Right lobe of liver (tissue), 6 donors: Measurements from ENCODE around the gene SPX. TPM values are rescaled to one million over a fixed set of nuclear protein-coding genes. Genes with fewer than 3 reads are reported as not detected.

Experiments
- ATAC-seq, 4 donors: fragments of 200-7000 bp; cut with Tn5 transposase; one replicate each; pipeline ENCODE4 v1.9.1; 2020; ENCODE audit warnings: mild to moderate bottlenecking in 4 of 4, moderate library complexity in 4 of 4
- DNase-seq, 3 donors: peaks; one replicate each; pipeline ENCODE4 v3.0.0-alpha.2; 2020
- H3K27ac ChIP-seq, 3 donors: fragments of 200-600 bp; one replicate each; pipeline ENCODE4 v1.8.0; 2022
- H3K27me3 ChIP-seq, 2 donors: fragments of 200-600 bp; one replicate each; pipeline ENCODE4 v1.8.0; 2022
- H3K36me3 ChIP-seq, 4 donors: fragments of 200-600 bp; sonication (generic) in 1 of 4; one replicate each; pipeline versions ENCODE4 v1.5.1 to v1.8.0; 2017 to 2022; ENCODE audit warnings: control low read depth in 1 of 4
- H3K4me1 ChIP-seq, 4 donors: fragments of 200-600 bp; sonication (generic) in 1 of 4; one replicate each; pipeline versions ENCODE4 v1.5.1 to v1.8.0; 2017 to 2022; ENCODE audit warnings: control low read depth in 1 of 4
- H3K4me3 ChIP-seq, 3 donors: fragments of 200-600 bp; one replicate each; pipeline ENCODE4 v1.8.0; 2022
- H3K9me3 ChIP-seq, 4 donors: fragments of 200-600 bp; sonication (generic) in 1 of 4; one replicate each; pipeline versions ENCODE4 v1.5.1 to v1.8.0; 2017 to 2022; ENCODE audit warnings: control low read depth in 1 of 4
- CTCF ChIP-seq, 4 donors: fragments of 200-600 bp in 3 of 4; fragments of 450-650 bp in 1 of 4; IDR thresholded peaks; one replicate each; pipeline versions ENCODE4 v1.5.1 to v1.8.0; 2016 to 2022; ENCODE audit warnings: antibody characterized with exemption in 4 of 4, mild to moderate bottlenecking in 2 of 4
- POLR2A ChIP-seq: fragments of 450-650 bp; IDR thresholded peaks from one replicate; pipeline ENCODE4 v1.6.1; 2017; ENCODE audit warnings: antibody characterized with exemption, mild to moderate bottlenecking
- WGBS: methylation state at CpG from one replicate; pipeline ENCODE4 v1.1.6; 2018; ENCODE audit warnings: low coverage, low lambda C conversion rate; ENCODE audit not compliant: insufficient coverage; ENCODE audit errors: missing lambda C conversion rate; 5-methylcytosine and 5-hydroxymethylcytosine counted together
- intact Hi-C, 2 donors: fragments of 100-400 bp; cut with DNase I; formaldehyde crosslinking; loops; one replicate each; pipeline versions ENCODE4 v1.11.2 to v1.14.1; 2022
- total RNA-seq, 6 experiments: library from RNA; depleted of rRNA in 2 of 6; stranded (reverse); fragments of >200 nt in 2 of 6; fragmentation: NEBNext Ultra II Directional in 3 of 6; extraction: Animal tissue kit (Norgen Biotek cat#: 25700) in 3 of 6; gene quantifications; one replicate each; pipeline versions ENCODE4 v1.1.0 to v1.2.4, GENCODE V29; 2016 to 2023
- donor health status: DM: no; HTN: yes; CAD: no.
- donor health status: DM: no; HTN: no; CAD: no.
- donor health status: DM: no; HTN: no; CAD: no.
- donor health status: DM: no; HTN: yes; CAD: no.
- donor health status: DM: no; HTN: yes; CAD: no.

The SPX gene
- total RNA-seq, 6 experiments from 2014 or later: 0.24 to 6.9 (median 0.56) TPM; not detected in 1

- peak overlapping the region in 2 of 3 donors; percentile 60 to 80 for H3K27ac ChIP-seq
- H3K9me3 ChIP-seq: no peaks in the 10 kb centered on the region
- 31% methylated on average over 2 of the region's 2 CpGs for WGBS
- peak in 3 of 4 donors; percentile 40 to 62 (median 58) for ATAC-seq
- no peak for DNase-seq
- no peaks in the 10 kb centered on the region for H3K27me3 ChIP-seq
- intact Hi-C loops: no loop called here
- H3K4me3 ChIP-seq: no peak overlapping the region
- no peak for TF ChIP-seq POLR2A
- peak in 1 of 4 donors; percentile 9 for TF ChIP-seq CTCF (IDR thresholded peaks at IDR 0.05)
- peaks cover 0 to 28% (median 2%) of the 10 kb centered on the region in 4 donors for H3K36me3 ChIP-seq
- peaks cover 0 to 42% (median 12%) of the 10 kb centered on the region in 4 donors for H3K4me1 ChIP-seq
Measured at GRCh38 chr12:21561158-21561557, 35.1 kb downstream of the SPX start.

DNA sequence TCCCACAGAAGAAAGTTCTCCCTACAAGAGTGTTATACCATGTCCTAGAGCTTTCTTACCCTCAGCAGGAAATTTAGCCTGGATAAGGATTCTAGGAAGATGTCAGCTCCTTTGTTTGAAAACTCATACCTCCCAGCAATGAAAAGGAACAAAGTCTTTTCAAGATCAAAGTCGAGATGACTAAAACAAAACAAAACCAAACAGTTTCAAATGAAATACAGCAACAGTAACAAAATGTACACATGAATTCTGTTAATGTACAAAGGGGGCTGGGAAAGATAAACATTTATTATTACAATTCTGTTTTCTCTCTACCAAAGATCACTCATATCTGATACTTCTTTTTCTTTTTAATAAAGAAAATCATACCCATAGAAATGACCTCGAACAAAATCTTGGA is 36.8 kb downstream of the SPX start:
- TF ChIP-seq POLR2A: no peak
- TF ChIP-seq CTCF (IDR thresholded peaks at IDR 0.05): no peak
- peaks cover 0 to 53% (median 17%) of the 10 kb centered on the region in 4 donors for H3K4me1 ChIP-seq
- no peaks in the 10 kb centered on the region for H3K27me3 ChIP-seq
- H3K9me3 ChIP-seq: no peaks in the 10 kb centered on the region
- no peak overlapping the region for H3K4me3 ChIP-seq
- peaks cover 0 to 15% (median 2%) of the 10 kb centered on the region in 4 donors for H3K36me3 ChIP-seq
- ATAC-seq: peak in 3 of 4 donors; percentile 4 to 56 (median 31)
- peak overlapping the region in 2 of 3 donors; percentile 17 to 86 for H3K27ac ChIP-seq
- 23% methylated on average over 2 of the region's 2 CpGs for WGBS
- no peak for DNase-seq
- intact Hi-C loops: no loop called here

GRCh38 chr12:21566223-21566906 is 40.3 kb downstream of the SPX start:
- peak overlapping the region in 2 of 3 donors; percentile 82 to 86 for H3K27ac ChIP-seq
- H3K36me3 ChIP-seq: no peaks in the 10 kb centered on the region
- H3K9me3 ChIP-seq: no peaks in the 10 kb centered on the region
- TF ChIP-seq CTCF (IDR thresholded peaks at IDR 0.05): no peak
- no peak for TF ChIP-seq POLR2A
- intact Hi-C loops: no loop called here
- peak overlapping the region in 1 of 3 donors; percentile 6 for H3K4me3 ChIP-seq
- no peak for DNase-seq
- H3K4me1 ChIP-seq: peaks cover 0 to 35% (median 14%) of the 10 kb centered on the region in 4 donors
- peak; percentile 81 to 92 (median 86) for ATAC-seq
- WGBS: 29% methylated on average over 5 of the region's 5 CpGs
- H3K27me3 ChIP-seq: no peaks in the 10 kb centered on the region

DNA sequence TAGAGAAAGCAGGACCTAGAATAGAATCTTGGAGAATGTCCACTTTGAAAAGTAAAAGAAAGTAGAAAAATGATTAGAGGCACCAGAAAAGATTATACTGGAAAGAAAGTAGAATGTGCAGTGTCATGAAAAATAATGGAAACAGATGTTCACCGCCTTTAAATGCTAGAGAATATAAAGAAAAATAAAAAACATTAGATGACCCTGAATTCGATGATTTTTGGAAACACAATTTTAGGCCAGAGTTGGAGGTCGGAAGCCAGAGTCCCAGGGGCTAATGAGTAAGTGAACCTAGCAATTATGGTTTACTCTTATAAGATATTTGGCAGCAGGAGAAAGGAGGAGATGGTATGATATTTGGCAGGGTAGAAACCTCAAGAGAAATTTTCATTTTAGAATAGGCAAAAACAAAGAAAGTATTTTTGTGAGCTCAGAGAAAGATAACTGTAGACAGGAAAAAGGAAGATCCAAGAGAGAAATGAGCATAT is 40.9 kb downstream of the SPX start:
- 55% methylated on average over 3 of the region's 3 CpGs for WGBS
- DNase-seq (no peak), ATAC-seq (no peak)
- intact Hi-C loops: no loop called here
- Histone ChIP-seq H3K4me1 (peaks cover 0 to 35% (median 14%) of the 10 kb centered on the region in 4 donors), H3K4me3 (no peak overlapping the region), H3K36me3 (no peaks in the 10 kb centered on the region), H3K27ac (peak overlapping the region in 2 of 3 donors; percentile 82 to 86), H3K27me3 (no peaks in the 10 kb centered on the region), H3K9me3 (no peaks in the 10 kb centered on the region)
- TF ChIP-seq POLR2A (no peak), CTCF (IDR thresholded peaks at IDR 0.05) (no peak)
